ENCODE data around the gene YY1.

YY1 gene

DNA sequence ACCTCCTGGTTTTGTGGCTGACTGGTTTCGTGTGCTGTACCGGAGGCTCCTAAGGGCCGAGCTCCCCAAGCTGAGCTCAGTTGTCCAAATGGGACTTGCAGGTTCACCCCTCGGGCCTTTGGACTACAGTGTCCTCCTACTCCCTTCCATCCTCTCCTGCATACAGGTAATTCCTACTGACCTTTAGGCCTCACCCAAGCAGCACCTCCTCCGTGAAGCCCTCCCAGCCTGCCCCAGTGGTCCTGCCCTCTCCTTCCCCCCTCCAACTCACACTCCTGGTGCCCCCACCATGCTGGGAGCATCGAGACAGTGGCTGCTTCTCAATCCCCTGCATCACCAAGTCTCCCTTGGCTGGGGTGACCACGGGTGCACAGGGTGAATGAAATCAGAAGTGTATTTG is 27.1 kb upstream of the YY1 start:
- no peak for ATAC-seq
- TF ChIP-seq ZNF8 (CRISPR knock-in tag; IDR thresholded peaks at IDR 0.05) = no peak
- TF ChIP-seq ESRRG (CRISPR knock-in tag; IDR thresholded peaks at IDR 0.05) = no peak
- TF ChIP-seq ISL1 (CRISPR knock-in tag; IDR thresholded peaks at IDR 0.05) = no peak
- no peak for TF ChIP-seq ARNTL (CRISPR knock-in tag; IDR thresholded peaks at IDR 0.05; ENCODE audit: borderline replicate concordance, low read depth)
- TF ChIP-seq, protein P1, sequence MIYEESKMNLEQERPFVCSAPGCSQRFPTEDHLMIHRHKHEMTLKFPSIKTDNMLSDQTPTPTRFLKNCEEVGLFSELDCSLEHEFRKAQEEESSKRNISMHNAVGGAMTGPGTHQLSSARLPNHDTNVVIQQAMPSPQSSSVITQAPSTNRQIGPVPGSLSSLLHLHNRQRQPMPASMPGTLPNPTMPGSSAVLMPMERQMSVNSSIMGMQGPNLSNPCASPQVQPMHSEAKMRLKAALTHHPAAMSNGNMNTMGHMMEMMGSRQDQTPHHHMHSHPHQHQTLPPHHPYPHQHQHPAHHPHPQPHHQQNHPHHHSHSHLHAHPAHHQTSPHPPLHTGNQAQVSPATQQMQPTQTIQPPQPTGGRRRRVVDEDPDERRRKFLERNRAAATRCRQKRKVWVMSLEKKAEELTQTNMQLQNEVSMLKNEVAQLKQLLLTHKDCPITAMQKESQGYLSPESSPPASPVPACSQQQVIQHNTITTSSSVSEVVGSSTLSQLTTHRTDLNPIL (CRISPR knock-in tag; IDR thresholded peaks at IDR 0.05; ENCODE audit: low read depth) = no peak
- TF ChIP-seq, protein P2, sequence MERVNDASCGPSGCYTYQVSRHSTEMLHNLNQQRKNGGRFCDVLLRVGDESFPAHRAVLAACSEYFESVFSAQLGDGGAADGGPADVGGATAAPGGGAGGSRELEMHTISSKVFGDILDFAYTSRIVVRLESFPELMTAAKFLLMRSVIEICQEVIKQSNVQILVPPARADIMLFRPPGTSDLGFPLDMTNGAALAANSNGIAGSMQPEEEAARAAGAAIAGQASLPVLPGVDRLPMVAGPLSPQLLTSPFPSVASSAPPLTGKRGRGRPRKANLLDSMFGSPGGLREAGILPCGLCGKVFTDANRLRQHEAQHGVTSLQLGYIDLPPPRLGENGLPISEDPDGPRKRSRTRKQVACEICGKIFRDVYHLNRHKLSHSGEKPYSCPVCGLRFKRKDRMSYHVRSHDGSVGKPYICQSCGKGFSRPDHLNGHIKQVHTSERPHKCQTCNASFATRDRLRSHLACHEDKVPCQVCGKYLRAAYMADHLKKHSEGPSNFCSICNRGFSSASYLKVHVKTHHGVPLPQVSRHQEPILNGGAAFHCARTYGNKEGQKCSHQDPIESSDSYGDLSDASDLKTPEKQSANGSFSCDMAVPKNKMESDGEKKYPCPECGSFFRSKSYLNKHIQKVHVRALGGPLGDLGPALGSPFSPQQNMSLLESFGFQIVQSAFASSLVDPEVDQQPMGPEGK (CRISPR knock-in tag; IDR thresholded peaks at IDR 0.05; ENCODE audit: borderline replicate concordance) = no peak

DNA sequence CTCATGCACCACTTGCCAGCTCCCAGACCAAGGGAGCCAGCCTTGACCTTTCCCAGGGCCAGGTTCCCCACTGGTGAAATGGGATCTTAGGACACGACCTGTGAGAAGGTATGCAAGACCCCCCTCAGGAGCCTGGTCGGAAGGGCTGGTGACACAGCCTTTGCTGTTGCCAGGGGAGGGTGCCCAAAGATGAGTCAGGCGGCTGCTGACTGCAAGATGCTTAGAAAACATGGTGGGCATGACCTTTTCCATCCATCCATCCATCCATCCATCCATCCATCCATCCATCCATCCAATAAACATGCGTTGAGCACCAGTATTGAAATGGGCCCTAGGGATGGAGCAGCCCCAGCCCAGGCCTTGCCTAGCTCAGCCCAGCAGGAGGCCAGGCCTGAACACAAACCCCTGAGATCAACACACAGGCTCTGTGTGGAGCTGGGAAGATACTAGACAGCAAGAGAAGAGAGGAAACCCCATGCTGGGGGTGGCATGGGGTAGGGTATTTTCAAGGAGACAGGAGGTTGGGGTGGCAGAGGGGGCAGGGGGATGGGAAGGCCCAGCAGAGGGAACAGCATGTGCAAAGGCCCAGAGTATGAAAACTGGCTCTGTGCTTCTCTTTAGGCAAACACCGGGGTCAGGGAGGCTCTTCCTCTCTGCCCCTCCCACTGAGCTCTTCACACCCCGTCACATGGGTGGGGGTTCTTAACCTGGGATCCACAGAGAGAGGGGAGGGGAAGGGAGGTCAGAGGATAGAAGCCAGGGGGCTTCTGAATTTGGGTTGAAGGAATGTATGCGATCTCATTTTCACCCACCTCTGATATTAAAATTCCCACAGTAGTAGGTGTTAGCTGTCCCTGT is 26.2 kb upstream of the YY1 start:
- no peak for ATAC-seq
- no peak for TF ChIP-seq PPARA (CRISPR knock-in tag; IDR thresholded peaks at IDR 0.05; ENCODE audit: borderline replicate concordance)
- TF ChIP-seq ARNTL (CRISPR knock-in tag; IDR thresholded peaks at IDR 0.05; ENCODE audit: borderline replicate concordance, low read depth) = no peak
- TF ChIP-seq, protein P2 (CRISPR knock-in tag; IDR thresholded peaks at IDR 0.05; ENCODE audit: borderline replicate concordance) = no peak
- no peak for TF ChIP-seq ZNF8 (CRISPR knock-in tag; IDR thresholded peaks at IDR 0.05)
- no peak for TF ChIP-seq OSR1 (CRISPR knock-in tag; IDR thresholded peaks at IDR 0.05)
- TF ChIP-seq, protein P3, sequence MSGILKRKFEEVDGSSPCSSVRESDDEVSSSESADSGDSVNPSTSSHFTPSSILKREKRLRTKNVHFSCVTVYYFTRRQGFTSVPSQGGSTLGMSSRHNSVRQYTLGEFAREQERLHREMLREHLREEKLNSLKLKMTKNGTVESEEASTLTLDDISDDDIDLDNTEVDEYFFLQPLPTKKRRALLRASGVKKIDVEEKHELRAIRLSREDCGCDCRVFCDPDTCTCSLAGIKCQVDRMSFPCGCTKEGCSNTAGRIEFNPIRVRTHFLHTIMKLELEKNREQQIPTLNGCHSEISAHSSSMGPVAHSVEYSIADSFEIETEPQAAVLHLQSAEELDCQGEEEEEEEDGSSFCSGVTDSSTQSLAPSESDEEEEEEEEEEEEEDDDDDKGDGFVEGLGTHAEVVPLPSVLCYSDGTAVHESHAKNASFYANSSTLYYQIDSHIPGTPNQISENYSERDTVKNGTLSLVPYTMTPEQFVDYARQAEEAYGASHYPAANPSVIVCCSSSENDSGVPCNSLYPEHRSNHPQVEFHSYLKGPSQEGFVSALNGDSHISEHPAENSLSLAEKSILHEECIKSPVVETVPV (CRISPR knock-in tag; IDR thresholded peaks at IDR 0.05) = no peak
- TF ChIP-seq GLIS3 (CRISPR knock-in tag; IDR thresholded peaks at IDR 0.05) = no peak
- TF ChIP-seq, protein P4, sequence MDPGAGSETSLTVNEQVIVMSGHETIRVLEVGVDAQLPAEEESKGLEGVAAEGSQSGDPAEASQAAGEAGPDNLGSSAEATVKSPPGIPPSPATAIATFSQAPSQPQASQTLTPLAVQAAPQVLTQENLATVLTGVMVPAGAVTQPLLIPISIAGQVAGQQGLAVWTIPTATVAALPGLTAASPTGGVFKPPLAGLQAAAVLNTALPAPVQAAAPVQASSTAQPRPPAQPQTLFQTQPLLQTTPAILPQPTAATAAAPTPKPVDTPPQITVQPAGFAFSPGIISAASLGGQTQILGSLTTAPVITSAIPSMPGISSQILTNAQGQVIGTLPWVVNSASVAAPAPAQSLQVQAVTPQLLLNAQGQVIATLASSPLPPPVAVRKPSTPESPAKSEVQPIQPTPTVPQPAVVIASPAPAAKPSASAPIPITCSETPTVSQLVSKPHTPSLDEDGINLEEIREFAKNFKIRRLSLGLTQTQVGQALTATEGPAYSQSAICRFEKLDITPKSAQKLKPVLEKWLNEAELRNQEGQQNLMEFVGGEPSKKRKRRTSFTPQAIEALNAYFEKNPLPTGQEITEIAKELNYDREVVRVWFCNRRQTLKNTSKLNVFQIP (CRISPR knock-in tag; IDR thresholded peaks at IDR 0.05; ENCODE audit: borderline replicate concordance, low read depth) = no peak
- TF ChIP-seq SNAI2 (CRISPR knock-in tag; IDR thresholded peaks at IDR 0.05) = no peak
- TF ChIP-seq ZNF565 (CRISPR knock-in tag; conservative IDR thresholded peaks at IDR 0.05; ENCODE audit: low read depth) = no peak

DNA sequence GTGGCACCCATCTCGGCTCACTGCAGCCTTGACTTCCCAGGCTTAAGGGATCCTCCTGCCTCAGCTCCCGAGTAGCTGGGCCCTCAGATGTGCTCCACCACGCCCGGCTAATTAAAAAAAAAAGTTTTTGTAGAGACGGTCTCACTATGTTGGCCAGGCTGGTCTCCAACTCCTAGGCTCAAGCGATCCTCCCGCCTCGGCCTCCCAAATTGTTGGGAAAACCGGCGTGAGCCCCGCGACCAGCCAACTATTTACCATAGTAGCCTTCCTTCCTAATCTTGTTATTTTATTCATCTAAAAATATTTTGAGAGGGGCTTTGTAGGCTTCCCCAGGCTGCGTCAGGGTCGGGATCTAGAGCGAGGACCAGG is 25.4 kb upstream of the YY1 start:
- no peak for TF ChIP-seq ARNTL (CRISPR knock-in tag; IDR thresholded peaks at IDR 0.05; ENCODE audit: borderline replicate concordance, low read depth)
- TF ChIP-seq ZNF565 (CRISPR knock-in tag; conservative IDR thresholded peaks at IDR 0.05; ENCODE audit: low read depth) = no peak
- TF ChIP-seq BACH2 (CRISPR knock-in tag; IDR thresholded peaks at IDR 0.05; ENCODE audit: borderline replicate concordance) = no peak
- no peak for TF ChIP-seq ZFP3 (CRISPR knock-in tag; IDR thresholded peaks at IDR 0.05)
- no peak for TF ChIP-seq ZNF8 (CRISPR knock-in tag; IDR thresholded peaks at IDR 0.05)
- no peak for TF ChIP-seq OSR1 (CRISPR knock-in tag; IDR thresholded peaks at IDR 0.05)
- TF ChIP-seq RARB (CRISPR knock-in tag; IDR thresholded peaks at IDR 0.05) = no peak
- no peak for TF ChIP-seq ZNF70 (CRISPR knock-in tag; IDR thresholded peaks at IDR 0.05)
- TF ChIP-seq GLIS3 (CRISPR knock-in tag; IDR thresholded peaks at IDR 0.05) = no peak
- no peak for TF ChIP-seq PPARA (CRISPR knock-in tag; IDR thresholded peaks at IDR 0.05; ENCODE audit: borderline replicate concordance)
- TF ChIP-seq, protein P2 (CRISPR knock-in tag; IDR thresholded peaks at IDR 0.05; ENCODE audit: borderline replicate concordance) = no peak
- no peak for TF ChIP-seq CSDC2 (CRISPR knock-in tag; IDR thresholded peaks at IDR 0.05)
- TF ChIP-seq ZFP30 (CRISPR knock-in tag; IDR thresholded peaks at IDR 0.05) = no peak
- TF ChIP-seq, protein P5, sequence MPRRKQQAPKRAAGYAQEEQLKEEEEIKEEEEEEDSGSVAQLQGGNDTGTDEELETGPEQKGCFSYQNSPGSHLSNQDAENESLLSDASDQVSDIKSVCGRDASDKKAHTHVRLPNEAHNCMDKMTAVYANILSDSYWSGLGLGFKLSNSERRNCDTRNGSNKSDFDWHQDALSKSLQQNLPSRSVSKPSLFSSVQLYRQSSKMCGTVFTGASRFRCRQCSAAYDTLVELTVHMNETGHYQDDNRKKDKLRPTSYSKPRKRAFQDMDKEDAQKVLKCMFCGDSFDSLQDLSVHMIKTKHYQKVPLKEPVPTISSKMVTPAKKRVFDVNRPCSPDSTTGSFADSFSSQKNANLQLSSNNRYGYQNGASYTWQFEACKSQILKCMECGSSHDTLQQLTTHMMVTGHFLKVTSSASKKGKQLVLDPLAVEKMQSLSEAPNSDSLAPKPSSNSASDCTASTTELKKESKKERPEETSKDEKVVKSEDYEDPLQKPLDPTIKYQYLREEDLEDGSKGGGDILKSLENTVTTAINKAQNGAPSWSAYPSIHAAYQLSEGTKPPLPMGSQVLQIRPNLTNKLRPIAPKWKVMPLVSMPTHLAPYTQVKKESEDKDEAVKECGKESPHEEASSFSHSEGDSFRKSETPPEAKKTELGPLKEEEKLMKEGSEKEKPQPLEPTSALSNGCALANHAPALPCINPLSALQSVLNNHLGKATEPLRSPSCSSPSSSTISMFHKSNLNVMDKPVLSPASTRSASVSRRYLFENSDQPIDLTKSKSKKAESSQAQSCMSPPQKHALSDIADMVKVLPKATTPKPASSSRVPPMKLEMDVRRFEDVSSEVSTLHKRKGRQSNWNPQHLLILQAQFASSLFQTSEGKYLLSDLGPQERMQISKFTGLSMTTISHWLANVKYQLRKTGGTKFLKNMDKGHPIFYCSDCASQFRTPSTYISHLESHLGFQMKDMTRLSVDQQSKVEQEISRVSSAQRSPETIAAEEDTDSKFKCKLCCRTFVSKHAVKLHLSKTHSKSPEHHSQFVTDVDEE (CRISPR knock-in tag; IDR thresholded peaks at IDR 0.05) = no peak
- TF ChIP-seq, protein P3 (CRISPR knock-in tag; IDR thresholded peaks at IDR 0.05) = no peak
- TF ChIP-seq SNAI2 (CRISPR knock-in tag; IDR thresholded peaks at IDR 0.05) = no peak
- no peak for TF ChIP-seq ZC3H10 (CRISPR knock-in tag; IDR thresholded peaks at IDR 0.05)
- no peak for ATAC-seq

All from SK-N-SH treated with all-trans-retinoic acid at 6 μM for 48 hours (cell line).